ENCODE measurements around the gene ZBTB17. TPM values are rescaled to one million over a fixed set of nuclear protein-coding genes. Genes with fewer than 3 reads are reported as not detected.
A peak's percentile ranks its signal among the peaks of the same experiment; 100 is the strongest.
"Not testable (repeated sequence)": the region's sequence is repeated elsewhere in the genome, so short reads cannot be mapped to it uniquely, and the experiment has no call there.

ZBTB17 gene
- total RNA-seq, 1 donor from 2014 or later, result 68.8 TPM

DNA sequence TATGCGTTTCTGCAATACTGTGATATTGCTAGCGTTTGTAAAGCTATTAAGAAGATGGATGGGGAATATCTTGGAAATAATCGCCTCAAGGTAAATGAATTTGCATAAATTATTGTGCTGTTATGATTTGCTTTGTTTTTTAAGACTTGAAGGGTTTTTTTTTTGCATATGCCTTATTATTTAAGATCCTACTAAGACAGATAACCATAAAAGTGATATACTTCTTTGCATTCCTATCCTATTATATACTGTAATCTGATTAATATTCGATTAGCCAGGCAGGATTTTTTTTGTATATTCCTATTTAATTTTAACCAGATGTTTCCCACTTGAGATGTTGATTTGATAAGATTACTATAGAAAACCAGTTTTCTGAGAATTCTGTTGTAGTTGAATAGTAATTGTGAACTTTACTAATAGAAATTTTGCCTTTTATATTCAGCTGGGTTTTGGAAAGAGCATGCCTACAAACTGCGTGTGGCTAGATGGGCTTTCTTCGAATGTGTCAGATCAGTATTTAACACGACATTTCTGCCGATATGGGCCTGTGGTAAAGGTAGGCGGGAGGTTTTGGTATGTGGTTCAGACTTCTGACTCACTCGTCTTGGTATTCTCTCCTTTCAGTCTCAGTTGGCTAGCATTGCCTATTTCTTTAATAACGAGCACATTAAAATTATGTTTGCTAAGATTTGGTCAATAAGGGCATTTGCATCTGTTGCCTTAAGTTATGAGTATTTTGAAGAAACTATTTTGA is 56.8 kb downstream of the ZBTB17 start:
- peak overlapping the region; percentile 44 for H3K4me3 Mint-ChIP-seq
- peak overlapping the region; percentile 42 for H3K27ac Mint-ChIP-seq
- peaks cover 42% of the 10 kb centered on the region for H3K4me1 Mint-ChIP-seq (ENCODE audit: low read depth)
- H3K36me3 Mint-ChIP-seq (ENCODE audit: low read depth), result peaks cover 50% of the 10 kb centered on the region
- H3K27me3 Mint-ChIP-seq (ENCODE audit: insufficient read depth), result no peaks in the 10 kb centered on the region
- H3K9me3 Mint-ChIP-seq, result no peaks in the 10 kb centered on the region
- intact Hi-C loops (cut with micrococcal nuclease), result loop anchor here (1.0 to 5.0 kb wide), 6 partner anchors 30 to 104 kb away; partner anchors contain the start of gene SPEN
- DNase-seq (ENCODE audit: low spot score), result peak; percentile 60

- intact Hi-C loops (cut with micrococcal nuclease), result loop anchor here (5.0 kb wide), 1 partner anchor 35 kb away; no protein-coding TSS in a partner anchor
- Mint-ChIP-seq H3K4me3 (peak overlapping the region; percentile 56), H3K27me3 (ENCODE audit: insufficient read depth) (no peaks in the 10 kb centered on the region), H3K4me1 (ENCODE audit: low read depth) (peaks cover 47% of the 10 kb centered on the region), H3K9me3 (no peaks in the 10 kb centered on the region), H3K27ac (no peak overlapping the region), H3K36me3 (ENCODE audit: low read depth) (peaks cover 49% of the 10 kb centered on the region)
- no peak for DNase-seq (ENCODE audit: low spot score)
These were observed 59.0 kb downstream of the ZBTB17 start for GRCh38 chr1:15916916-15917315.

- Mint-ChIP-seq H3K27ac (peak overlapping the region; percentile 78), H3K4me3 (peak overlapping the region; percentile 56), H3K27me3 (ENCODE audit: insufficient read depth) (no peaks in the 10 kb centered on the region), H3K36me3 (ENCODE audit: low read depth) (peaks cover 47% of the 10 kb centered on the region), H3K4me1 (ENCODE audit: low read depth) (peaks cover 45% of the 10 kb centered on the region), H3K9me3 (no peaks in the 10 kb centered on the region)
- intact Hi-C loops (cut with micrococcal nuclease), result loop anchor here (5.0 kb wide), 1 partner anchor 34 kb away; no protein-coding TSS in a partner anchor
- DNase-seq (ENCODE audit: low spot score), result no peak
These were observed 59.5 kb downstream of the ZBTB17 start for GRCh38 chr1:15916417-15916816.

- Mint-ChIP-seq H3K4me3 (peak overlapping the region; percentile 56), H3K4me1 (ENCODE audit: low read depth) (peaks cover 42% of the 10 kb centered on the region), H3K27me3 (ENCODE audit: insufficient read depth) (no peaks in the 10 kb centered on the region), H3K36me3 (ENCODE audit: low read depth) (peaks cover 47% of the 10 kb centered on the region), H3K9me3 (no peaks in the 10 kb centered on the region), H3K27ac (peak overlapping the region; percentile 50)
- intact Hi-C loops (cut with micrococcal nuclease), result loop anchor here (5.0 kb wide), 1 partner anchor 34 kb away; no protein-coding TSS in a partner anchor
- DNase-seq (ENCODE audit: low spot score), result no peak
These were observed 59.9 kb downstream of the ZBTB17 start for GRCh38 chr1:15915991-15916390.

DNA sequence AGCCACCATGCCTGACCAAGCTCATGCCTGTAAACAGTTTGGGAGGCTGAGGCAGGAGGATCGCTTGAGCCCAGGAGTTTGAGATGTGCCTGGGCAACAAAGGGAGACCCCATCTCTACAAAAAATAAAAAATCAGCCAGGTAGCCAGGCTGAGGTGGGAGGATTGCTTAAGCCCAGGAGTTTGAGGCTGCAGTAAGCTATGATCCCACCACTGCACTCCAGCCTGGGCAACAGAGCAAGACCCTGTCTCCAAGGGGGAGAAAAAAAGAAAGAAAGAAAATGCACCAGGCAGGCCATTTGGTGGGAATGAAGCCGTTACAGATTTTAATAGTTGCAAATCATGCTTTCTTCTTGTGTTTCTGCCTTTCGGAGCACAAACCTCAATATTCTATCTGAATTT is 62.3 kb downstream of the ZBTB17 start:
- intact Hi-C loops (cut with micrococcal nuclease); H3K4me3 Mint-ChIP-seq; H3K27me3 Mint-ChIP-seq (ENCODE audit: insufficient read depth); DNase-seq (ENCODE audit: low spot score); H3K9me3 Mint-ChIP-seq; H3K27ac Mint-ChIP-seq: not testable (repeated sequence)
- Mint-ChIP-seq H3K4me1 (ENCODE audit: low read depth) (peaks cover 31% of the 10 kb centered on the region), H3K36me3 (ENCODE audit: low read depth) (peaks cover 39% of the 10 kb centered on the region)

DNA sequence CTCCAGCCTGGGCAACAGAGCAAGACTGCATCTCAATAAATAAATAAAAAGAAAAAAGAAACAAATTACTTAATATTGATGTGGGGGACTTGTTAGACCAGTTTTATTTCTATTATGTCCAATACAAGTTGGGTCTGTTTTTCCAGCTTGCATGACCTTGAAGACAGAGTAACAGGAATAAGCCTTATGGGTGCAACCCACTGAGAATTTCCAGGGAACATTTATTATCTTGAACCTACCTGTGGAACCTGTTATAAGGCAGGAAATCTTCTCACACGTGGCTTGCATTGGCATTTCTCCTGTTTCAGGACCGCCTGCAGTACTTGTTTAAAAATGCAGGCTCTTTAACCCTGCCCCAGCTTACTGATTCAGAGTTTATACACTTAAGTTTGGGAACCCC is 64.0 kb downstream of the ZBTB17 start:
- no peak for DNase-seq (ENCODE audit: low spot score)
- Mint-ChIP-seq H3K27ac (no peak overlapping the region), H3K4me3 (no peak overlapping the region), H3K27me3 (ENCODE audit: insufficient read depth) (no peaks in the 10 kb centered on the region), H3K4me1 (ENCODE audit: low read depth) (peaks cover 20% of the 10 kb centered on the region), H3K36me3 (ENCODE audit: low read depth) (peaks cover 33% of the 10 kb centered on the region), H3K9me3 (no peaks in the 10 kb centered on the region)
- intact Hi-C loops (cut with micrococcal nuclease), result no loop called here

- Mint-ChIP-seq H3K4me1 (ENCODE audit: low read depth) (peaks cover 12% of the 10 kb centered on the region), H3K4me3 (no peak overlapping the region), H3K27ac (no peak overlapping the region), H3K36me3 (ENCODE audit: low read depth) (peaks cover 29% of the 10 kb centered on the region), H3K27me3 (ENCODE audit: insufficient read depth) (no peaks in the 10 kb centered on the region), H3K9me3 (no peaks in the 10 kb centered on the region)
- intact Hi-C loops (cut with micrococcal nuclease), result no loop called here
- no peak for DNase-seq (ENCODE audit: low spot score)
These were observed 64.8 kb downstream of the ZBTB17 start for GRCh38 chr1:15911141-15911540.

DNA sequence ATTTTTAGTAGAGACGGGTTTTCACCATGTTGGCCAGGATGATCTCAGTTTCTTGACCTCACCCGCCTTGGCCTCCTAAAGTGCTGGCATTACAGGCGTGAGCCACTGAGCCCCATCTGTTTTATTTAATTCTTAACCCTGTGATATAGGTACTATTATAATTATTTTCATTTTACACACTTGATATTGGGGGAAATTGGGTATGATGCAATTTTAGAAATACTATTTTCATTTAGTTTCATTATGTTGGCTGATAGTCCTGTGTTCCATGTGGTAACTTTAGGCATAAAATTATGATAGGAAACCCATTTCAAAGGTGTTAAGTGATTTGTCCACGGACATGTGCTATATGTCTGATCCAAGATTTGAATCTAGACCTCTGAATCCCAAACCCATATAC is 67.3 kb downstream of the ZBTB17 start:
- intact Hi-C loops (cut with micrococcal nuclease), result no loop called here
- no peak for DNase-seq (ENCODE audit: low spot score)
- no peaks in the 10 kb centered on the region for H3K27me3 Mint-ChIP-seq (ENCODE audit: insufficient read depth)
- H3K36me3 Mint-ChIP-seq (ENCODE audit: low read depth), result peaks cover 25% of the 10 kb centered on the region
- H3K9me3 Mint-ChIP-seq, result no peaks in the 10 kb centered on the region
- no peak overlapping the region for H3K27ac Mint-ChIP-seq
- peaks cover 5% of the 10 kb centered on the region for H3K4me1 Mint-ChIP-seq (ENCODE audit: low read depth)
- no peak overlapping the region for H3K4me3 Mint-ChIP-seq

DNA sequence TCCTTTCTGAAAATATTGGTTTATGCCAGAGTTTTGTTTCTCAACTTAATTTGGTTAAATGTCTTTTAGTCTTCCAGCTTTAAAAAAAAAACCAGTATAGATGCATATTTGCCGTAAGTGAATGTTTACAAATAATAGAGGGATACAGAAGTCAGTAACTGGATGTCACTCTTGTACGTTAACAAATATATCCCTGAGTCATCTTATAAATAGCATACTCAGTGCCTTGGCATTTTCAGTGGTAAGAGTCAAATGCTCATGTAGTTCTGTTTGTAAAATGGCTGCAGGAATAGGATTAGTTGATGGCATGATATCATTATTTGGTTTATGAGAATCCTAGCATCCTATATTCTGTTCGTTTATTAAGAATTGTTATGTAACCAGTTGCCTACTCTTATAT is 73.0 kb downstream of the ZBTB17 start:
- intact Hi-C loops (cut with micrococcal nuclease), result no loop called here

DNA sequence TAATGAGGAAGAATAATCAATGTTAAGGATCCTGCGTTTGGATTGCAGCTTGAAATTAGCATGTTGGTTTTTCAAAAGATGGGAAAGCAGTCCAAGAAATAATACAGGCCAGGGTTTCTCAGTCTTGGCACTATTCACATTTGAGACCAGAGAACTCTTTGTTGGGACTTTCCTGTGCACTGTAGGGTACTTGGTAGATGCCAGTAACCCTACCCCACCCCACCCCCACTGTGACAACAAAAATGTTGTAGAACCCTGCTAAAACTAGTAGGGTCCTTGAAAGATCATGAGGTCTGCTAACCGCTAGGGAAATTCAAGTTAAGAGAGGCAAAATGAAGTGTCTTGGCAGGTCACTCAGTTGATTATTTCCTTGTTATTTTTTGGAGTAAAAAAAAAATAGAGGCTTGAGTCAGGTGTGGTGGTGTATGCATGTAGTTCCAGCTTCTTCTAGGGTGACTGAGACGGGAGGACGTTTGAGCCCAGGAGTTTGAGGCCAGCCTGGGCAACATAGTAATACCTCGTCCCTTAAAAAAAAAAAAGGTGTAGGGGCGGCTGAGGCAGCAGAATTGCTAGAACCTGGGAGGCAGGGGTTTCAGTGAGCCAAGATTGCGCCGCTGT is 75.1 kb downstream of the ZBTB17 start:
- no peaks in the 10 kb centered on the region for H3K27me3 Mint-ChIP-seq (ENCODE audit: insufficient read depth)

More for the DNA sequence above, 73.0 kb downstream of the ZBTB17 start:
- H3K4me1 Mint-ChIP-seq (ENCODE audit: low read depth), result peaks cover 15% of the 10 kb centered on the region
- peaks cover 10% of the 10 kb centered on the region for H3K36me3 Mint-ChIP-seq (ENCODE audit: low read depth)
- no peaks in the 10 kb centered on the region for H3K9me3 Mint-ChIP-seq
- DNase-seq (ENCODE audit: low spot score), result no peak
- no peak overlapping the region for H3K27ac Mint-ChIP-seq
- H3K4me3 Mint-ChIP-seq, result no peak overlapping the region
- no peaks in the 10 kb centered on the region for H3K27me3 Mint-ChIP-seq (ENCODE audit: insufficient read depth)

DNA sequence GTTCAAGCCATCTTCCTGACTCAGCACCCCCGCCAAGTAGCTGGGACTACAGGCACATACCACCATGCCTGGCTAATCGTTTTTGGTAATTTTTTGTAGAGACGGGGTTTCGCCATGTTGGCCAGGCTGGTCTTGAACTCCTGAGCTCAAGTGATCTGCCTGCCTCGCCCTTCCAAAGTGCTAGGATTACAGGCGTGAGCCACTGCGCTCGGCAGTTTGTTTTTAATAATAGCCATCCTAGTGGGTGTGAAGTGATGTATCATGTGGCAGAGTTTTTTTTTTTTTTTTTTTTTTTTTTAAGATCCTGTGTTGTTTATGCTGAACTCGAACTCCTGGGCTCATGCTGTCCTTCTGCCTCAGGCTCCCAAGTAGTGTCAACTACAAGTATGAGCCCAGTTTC is 76.6 kb downstream of the ZBTB17 start:
- DNase-seq (ENCODE audit: low spot score), result no peak
- Mint-ChIP-seq H3K27me3 (ENCODE audit: insufficient read depth) (no peaks in the 10 kb centered on the region), H3K27ac (no peak overlapping the region), H3K9me3 (no peaks in the 10 kb centered on the region), H3K36me3 (ENCODE audit: low read depth) (peaks cover 11% of the 10 kb centered on the region), H3K4me3 (no peak overlapping the region), H3K4me1 (ENCODE audit: low read depth) (peaks cover 29% of the 10 kb centered on the region)
- intact Hi-C loops (cut with micrococcal nuclease), result no loop called here

More for the DNA sequence above, 75.1 kb downstream of the ZBTB17 start:
- Mint-ChIP-seq H3K27ac (no peak overlapping the region), H3K36me3 (ENCODE audit: low read depth) (peaks cover 7% of the 10 kb centered on the region), H3K4me3 (no peak overlapping the region), H3K9me3 (no peaks in the 10 kb centered on the region), H3K4me1 (ENCODE audit: low read depth) (peaks cover 24% of the 10 kb centered on the region)
- no peak for DNase-seq (ENCODE audit: low spot score)
- intact Hi-C loops (cut with micrococcal nuclease), result no loop called here

DNA sequence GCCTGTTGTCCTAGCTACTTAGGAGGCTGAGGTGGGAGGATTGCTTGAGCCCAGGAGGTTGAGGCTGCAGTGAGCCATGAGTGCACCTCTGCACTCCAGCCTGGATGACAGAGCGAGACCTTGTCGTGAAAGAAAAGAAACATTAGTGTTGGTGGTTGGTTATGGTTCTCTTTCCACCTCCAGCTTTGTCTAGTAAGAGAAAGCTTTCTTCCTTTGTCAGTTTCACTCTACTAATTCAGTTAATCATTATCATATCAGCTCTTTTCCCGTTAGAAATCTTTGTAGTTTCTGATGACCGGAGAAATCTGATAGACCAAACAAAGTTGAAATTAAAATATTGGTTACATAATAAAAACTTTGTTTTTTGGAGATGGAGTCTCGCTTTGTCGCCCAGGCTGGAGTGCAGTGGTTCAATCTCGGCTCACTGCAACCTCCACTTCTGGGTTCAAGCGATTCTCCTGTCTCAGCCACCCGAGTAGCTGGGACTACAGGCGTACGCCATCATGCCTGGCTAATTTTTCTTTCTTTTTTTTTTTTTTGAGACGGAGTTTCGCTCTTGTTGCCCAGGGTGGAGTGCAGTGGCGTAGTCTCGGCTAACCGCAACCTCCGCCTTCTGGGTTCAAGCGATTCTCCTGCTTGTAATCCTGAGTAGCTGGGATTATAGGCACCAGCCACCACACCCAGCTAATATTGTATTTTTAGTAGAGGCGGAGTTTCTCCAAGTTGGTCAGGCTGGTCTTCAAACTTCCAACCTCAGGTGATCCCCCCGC is 78.9 kb downstream of the ZBTB17 start:
- DNase-seq (ENCODE audit: low spot score); H3K9me3 Mint-ChIP-seq; H3K27ac Mint-ChIP-seq; H3K27me3 Mint-ChIP-seq (ENCODE audit: insufficient read depth); H3K4me3 Mint-ChIP-seq; intact Hi-C loops (cut with micrococcal nuclease): not testable (repeated sequence)
- peaks cover 18% of the 10 kb centered on the region for H3K36me3 Mint-ChIP-seq (ENCODE audit: low read depth)
- peaks cover 40% of the 10 kb centered on the region for H3K4me1 Mint-ChIP-seq (ENCODE audit: low read depth)

DNA sequence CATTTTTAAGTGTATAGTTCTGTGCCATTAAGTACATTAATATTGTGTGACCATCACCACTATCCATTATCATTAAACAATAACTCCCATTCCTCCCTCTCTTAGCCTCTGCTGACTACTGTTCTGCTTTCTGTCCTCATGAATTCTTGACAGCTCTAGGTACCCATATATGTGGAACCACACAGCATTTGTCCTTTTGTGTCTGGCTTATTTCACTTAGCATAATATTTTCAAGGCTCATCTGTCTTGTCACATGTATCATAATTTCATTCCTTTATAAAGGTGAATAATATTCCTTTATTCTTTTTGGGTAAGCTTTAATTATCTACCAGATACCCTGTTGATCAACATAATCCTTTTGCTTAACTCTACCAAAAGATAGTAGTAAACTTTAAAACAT is 80.7 kb downstream of the ZBTB17 start:
- peaks cover 40% of the 10 kb centered on the region for H3K4me1 Mint-ChIP-seq (ENCODE audit: low read depth)
- peak overlapping the region; percentile 42 for H3K4me3 Mint-ChIP-seq
- DNase-seq (ENCODE audit: low spot score), result no peak
- H3K9me3 Mint-ChIP-seq, result no peaks in the 10 kb centered on the region
- H3K36me3 Mint-ChIP-seq (ENCODE audit: low read depth), result peaks cover 20% of the 10 kb centered on the region
- no peak overlapping the region for H3K27ac Mint-ChIP-seq
- intact Hi-C loops (cut with micrococcal nuclease), result no loop called here
- H3K27me3 Mint-ChIP-seq (ENCODE audit: insufficient read depth), result no peaks in the 10 kb centered on the region
